K562 (cell line): ENCODE data around the gene SLC22A7. TPM values are rescaled to one million over a fixed set of nuclear protein-coding genes. Genes with fewer than 3 reads are reported as not detected.

Experiments used
- MAFK ChIP-seq: IDR thresholded peaks from 2 replicates; pipeline ENCODE4 v1.6.1; 2011; ENCODE audit warnings: low read length, improper control_type of control experiment
- PHB2 ChIP-seq: fragments of 450-650 bp; IDR thresholded peaks from 2 replicates; pipeline ENCODE4 v1.6.1; 2017; ENCODE audit warnings: low read depth
- RCOR1 ChIP-seq, 2 experiments: IDR thresholded peaks; 2 replicates each; pipeline ENCODE4 v1.6.1; 2012; ENCODE audit warnings: low read depth in 2 of 2, low read length in 2 of 2, borderline replicate concordance in 1 of 2, improper control_type of control experiment in 1 of 2
- TRIM24 ChIP-seq, 2 experiments: fragments of 450-650 bp; IDR thresholded peaks; 2 replicates each; pipeline ENCODE4 v1.6.1; 2016
- ZBTB33 ChIP-seq: sonication (generic); formaldehyde crosslinking; IDR thresholded peaks from 2 replicates; pipeline ENCODE4 v1.8.1; 2023; ENCODE audit warnings: mild to moderate bottlenecking, missing genetic modification reagents
- polyA plus RNA-seq, 8 experiments: library from polyadenylated mRNA; depleted of rRNA in 4 of 8; stranded (reverse) in 5 of 8; unstranded in 3 of 8; fragments of >200 nt; fragmentation: Nextera tagmentation in 2 of 8; fragmentation: Illumina TruSeq in 1 of 8; extraction: Ambion mirVana in 2 of 8; extraction: Trizol in 1 of 8; gene quantifications; 2 replicates each; pipeline versions ENCODE4 v1.2.1 to v1.2.3, GENCODE V29; 2011 to 2014; ENCODE audit warnings: inconsistent platforms in 1 of 8, missing spikeins in 1 of 8
- total RNA-seq, 7 experiments: library from RNA; depleted of rRNA in 6 of 7; stranded (reverse); fragments of >200 nt in 6 of 7; fragmentation: Illumina TruSeq in 2 of 7; extraction: Trizol in 2 of 7; gene quantifications; 2 replicates each; pipeline versions ENCODE4 v1.2.1 to v1.2.3, GENCODE V29; 2011 to 2021; ENCODE audit warnings: low replicate concordance in 1 of 7
- TF ChIP-seq, protein P1 (sequence below), 3 experiments: fragments of 200-800 bp in 1 of 3; fragments of 250-450 bp in 1 of 3; fragments of 450-650 bp in 1 of 3; sonication (Bioruptor Pico) in 1 of 3; sonication (Bioruptor generic) in 1 of 3; formaldehyde crosslinking in 1 of 3; IDR thresholded peaks; 2 replicates each; pipeline versions ENCODE4 v1.6.1 to v1.8.0; 2016 to 2022; ENCODE audit warnings: mild to moderate bottlenecking in 2 of 3, missing genetic modification characterization in 2 of 3, missing compliant biosample characterization in 1 of 3, moderate library complexity in 1 of 3

Gene SLC22A7
- total and polyA plus RNA-seq, 9 of the 15 experiments (the other 6 are each of a cell fraction or from before 2014, with no cell fraction given): not detected

DNA sequence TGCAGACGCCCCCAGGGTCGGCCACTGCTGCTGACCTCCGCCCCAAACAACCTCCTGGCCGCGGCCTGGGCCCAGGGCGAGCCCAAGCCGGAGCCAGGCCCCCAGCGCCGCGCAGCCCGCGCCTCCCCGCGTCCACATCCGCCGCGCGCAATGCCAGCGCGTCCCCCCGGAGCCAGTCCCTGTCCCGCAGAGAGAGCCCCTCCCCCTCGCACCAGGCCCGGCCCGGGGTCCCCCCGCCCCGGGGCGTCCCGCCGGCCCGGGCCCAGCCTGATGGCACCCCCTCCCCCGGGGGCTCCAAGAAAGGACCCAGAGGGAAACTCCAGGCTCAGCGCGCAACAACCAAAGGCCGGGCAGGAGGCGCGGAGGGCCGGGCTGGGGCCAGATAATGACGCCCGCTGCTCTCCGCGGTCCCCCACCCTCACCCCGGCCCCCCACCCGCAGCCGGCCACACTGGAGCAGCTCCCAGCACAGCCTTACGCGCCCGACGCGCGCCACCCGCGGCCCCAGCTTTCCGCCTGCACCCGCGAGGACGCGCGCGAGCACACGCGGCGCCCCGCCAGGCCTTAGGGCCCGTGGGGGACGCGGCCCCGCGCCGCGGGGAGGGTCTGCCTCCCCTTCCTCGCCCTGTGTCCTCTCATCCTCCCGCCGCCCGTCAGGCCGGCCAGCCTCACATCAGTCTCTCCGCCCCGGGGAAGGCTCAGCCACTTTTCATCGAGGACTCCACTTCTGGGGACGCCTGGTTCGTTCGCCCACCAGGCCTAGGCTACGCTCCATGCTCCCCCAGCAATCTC is 12.9 kb upstream of the SLC22A7 start (continued):
- TF ChIP-seq PHB2: no peak
- no peak for TF ChIP-seq ZBTB33
- TF ChIP-seq, protein P1, sequence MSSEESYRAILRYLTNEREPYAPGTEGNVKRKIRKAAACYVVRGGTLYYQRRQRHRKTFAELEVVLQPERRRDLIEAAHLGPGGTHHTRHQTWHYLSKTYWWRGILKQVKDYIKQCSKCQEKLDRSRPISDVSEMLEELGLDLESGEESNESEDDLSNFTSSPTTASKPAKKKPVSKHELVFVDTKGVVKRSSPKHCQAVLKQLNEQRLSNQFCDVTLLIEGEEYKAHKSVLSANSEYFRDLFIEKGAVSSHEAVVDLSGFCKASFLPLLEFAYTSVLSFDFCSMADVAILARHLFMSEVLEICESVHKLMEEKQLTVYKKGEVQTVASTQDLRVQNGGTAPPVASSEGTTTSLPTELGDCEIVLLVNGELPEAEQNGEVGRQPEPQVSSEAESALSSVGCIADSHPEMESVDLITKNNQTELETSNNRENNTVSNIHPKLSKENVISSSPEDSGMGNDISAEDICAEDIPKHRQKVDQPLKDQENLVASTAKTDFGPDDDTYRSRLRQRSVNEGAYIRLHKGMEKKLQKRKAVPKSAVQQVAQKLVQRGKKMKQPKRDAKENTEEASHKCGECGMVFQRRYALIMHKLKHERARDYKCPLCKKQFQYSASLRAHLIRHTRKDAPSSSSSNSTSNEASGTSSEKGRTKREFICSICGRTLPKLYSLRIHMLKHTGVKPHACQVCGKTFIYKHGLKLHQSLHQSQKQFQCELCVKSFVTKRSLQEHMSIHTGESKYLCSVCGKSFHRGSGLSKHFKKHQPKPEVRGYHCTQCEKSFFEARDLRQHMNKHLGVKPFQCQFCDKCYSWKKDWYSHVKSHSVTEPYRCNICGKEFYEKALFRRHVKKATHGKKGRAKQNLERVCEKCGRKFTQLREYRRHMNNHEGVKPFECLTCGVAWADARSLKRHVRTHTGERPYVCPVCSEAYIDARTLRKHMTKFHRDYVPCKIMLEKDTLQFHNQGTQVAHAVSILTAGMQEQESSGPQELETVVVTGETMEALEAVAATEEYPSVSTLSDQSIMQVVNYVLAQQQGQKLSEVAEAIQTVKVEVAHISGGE (CRISPR knock-in tag; IDR thresholded peaks at IDR 0.05): no peak
- TF ChIP-seq TRIM24 (IDR thresholded peaks at IDR 0.05): no peak
- TF ChIP-seq RCOR1 (IDR thresholded peaks at IDR 0.05; ENCODE audit: borderline replicate concordance in 1 of 2, low read depth in 2 of 2, low read length in 2 of 2): no peak
- TF ChIP-seq MAFK: no peak
